ENCODE data around the gene CLEC11A.

- TF ChIP-seq POLR2A (IDR thresholded peaks at IDR 0.05), result no peak
- TF ChIP-seq, protein P1, sequence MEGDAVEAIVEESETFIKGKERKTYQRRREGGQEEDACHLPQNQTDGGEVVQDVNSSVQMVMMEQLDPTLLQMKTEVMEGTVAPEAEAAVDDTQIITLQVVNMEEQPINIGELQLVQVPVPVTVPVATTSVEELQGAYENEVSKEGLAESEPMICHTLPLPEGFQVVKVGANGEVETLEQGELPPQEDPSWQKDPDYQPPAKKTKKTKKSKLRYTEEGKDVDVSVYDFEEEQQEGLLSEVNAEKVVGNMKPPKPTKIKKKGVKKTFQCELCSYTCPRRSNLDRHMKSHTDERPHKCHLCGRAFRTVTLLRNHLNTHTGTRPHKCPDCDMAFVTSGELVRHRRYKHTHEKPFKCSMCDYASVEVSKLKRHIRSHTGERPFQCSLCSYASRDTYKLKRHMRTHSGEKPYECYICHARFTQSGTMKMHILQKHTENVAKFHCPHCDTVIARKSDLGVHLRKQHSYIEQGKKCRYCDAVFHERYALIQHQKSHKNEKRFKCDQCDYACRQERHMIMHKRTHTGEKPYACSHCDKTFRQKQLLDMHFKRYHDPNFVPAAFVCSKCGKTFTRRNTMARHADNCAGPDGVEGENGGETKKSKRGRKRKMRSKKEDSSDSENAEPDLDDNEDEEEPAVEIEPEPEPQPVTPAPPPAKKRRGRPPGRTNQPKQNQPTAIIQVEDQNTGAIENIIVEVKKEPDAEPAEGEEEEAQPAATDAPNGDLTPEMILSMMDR (IDR thresholded peaks at IDR 0.05), result no peak
- no peak for TF ChIP-seq EP300 (IDR thresholded peaks at IDR 0.05)
- TF ChIP-seq POLR2AphosphoS5 (IDR thresholded peaks at IDR 0.05), result no peak
Measured at GRCh38 chr19:50716178-50717025, 6.8 kb upstream of the CLEC11A start.

All from upper lobe of left lung (tissue), 4 donors.